ENCODE data around the gene SH2D3A. TPM values are rescaled to one million over a fixed set of nuclear protein-coding genes. Genes with fewer than 3 reads are reported as not detected.

Gene SH2D3A
- total and polyA plus RNA-seq, 8 donors: 10.1 to 33.0 (median 14.2) TPM

GRCh38 chr19:6745965-6746364 is 21.3 kb downstream of the SH2D3A start:
- peaks cover 0 to 42% (median 18%) of the 10 kb centered on the region in 3 donors for H3K36me3 ChIP-seq
- H3K4me3 ChIP-seq: no peak overlapping the region
- no peak for FAIRE-seq
- no peak for ATAC-seq
- peaks cover 0 to 9% (median 0%) of the 10 kb centered on the region in 3 donors for H3K4me1 ChIP-seq
- H3K9me3 ChIP-seq: no peaks in the 10 kb centered on the region
- no peak overlapping the region for H3K27ac ChIP-seq
- no peak for TF ChIP-seq CTCF (IDR thresholded peaks at IDR 0.05)
- DNase-seq: peak in 2 of 6 donors; percentile 56 to 58
- H3K27me3 ChIP-seq: no peaks in the 10 kb centered on the region
- WGBS, 2 donors: 89 to 90% methylated on average over 23 to 24 of the region's 24 CpGs
- intact Hi-C loops (cut with DNase I): no loop called here

- no peak for FAIRE-seq
- ATAC-seq: peak; percentile 53 to 71 (median 62)
- Histone ChIP-seq H3K27ac (peak overlapping the region; percentile 35 to 60 (median 50)), H3K4me3 (no peak overlapping the region), H3K9me3 (no peaks in the 10 kb centered on the region), H3K27me3 (no peaks in the 10 kb centered on the region), H3K4me1 (peaks cover 0 to 9% (median 0%) of the 10 kb centered on the region in 3 donors), H3K36me3 (peaks cover 0 to 30% (median 18%) of the 10 kb centered on the region in 3 donors)
- WGBS, 2 donors: 49 to 61% methylated on average over 41 of the region's 41 CpGs
- TF ChIP-seq CTCF (IDR thresholded peaks at IDR 0.05): no peak
- intact Hi-C loops (cut with DNase I): no loop called here
- DNase-seq: peak; percentile 71 to 82 (median 78)
These were observed 22.6 kb downstream of the SH2D3A start for GRCh38 chr19:6744381-6745301.

GRCh38 chr19:6743714-6744380 is 23.4 kb downstream of the SH2D3A start:
- intact Hi-C loops (cut with DNase I): no loop called here
- H3K36me3 ChIP-seq: peaks cover 0 to 24% (median 18%) of the 10 kb centered on the region in 3 donors
- peaks cover 3 to 12% (median 3%) of the 10 kb centered on the region in 3 donors for H3K4me1 ChIP-seq

GRCh38 chr19:6743066-6743465 is 24.2 kb downstream of the SH2D3A start:
- Histone ChIP-seq H3K36me3 (peaks cover 0 to 20% (median 15%) of the 10 kb centered on the region in 3 donors), H3K27ac (no peak overlapping the region), H3K4me1 (peaks cover 10 to 20% (median 11%) of the 10 kb centered on the region in 3 donors), H3K27me3 (no peaks in the 10 kb centered on the region), H3K9me3 (no peaks in the 10 kb centered on the region), H3K4me3 (no peak overlapping the region)
- DNase-seq (no peak), ATAC-seq (no peak), FAIRE-seq (no peak)
- no peak for TF ChIP-seq CTCF (IDR thresholded peaks at IDR 0.05)
- 80 to 82% methylated on average over 7 of the region's 7 CpGs for WGBS, 2 donors
- intact Hi-C loops (cut with DNase I): no loop called here

More at GRCh38 chr19:6743714-6744380, 23.4 kb downstream of the SH2D3A start:
- H3K27ac ChIP-seq: peak overlapping the region; percentile 35 to 60 (median 50)
- TF ChIP-seq CTCF (IDR thresholded peaks at IDR 0.05): no peak
- ATAC-seq (no peak), DNase-seq (no peak), FAIRE-seq (no peak)
- WGBS, 2 donors: 91 to 94% methylated on average over 15 of the region's 15 CpGs
- no peaks in the 10 kb centered on the region for H3K27me3 ChIP-seq
- no peaks in the 10 kb centered on the region for H3K9me3 ChIP-seq
- H3K4me3 ChIP-seq: no peak overlapping the region

All from pancreas (tissue), 10 donors.